HG03521 (cell line): Measurements from ENCODE around the gene SLC6A1.
"Not testable (repeated sequence)": the region's sequence is repeated elsewhere in the genome, so short reads cannot be mapped to it uniquely, and the experiment has no call there.

ENCODE experiments used
- ATAC-seq: cut with Tn5 transposase; IDR thresholded peaks from one replicate; pipeline ENCODE4 v1.9.1; 2021; ENCODE audit warnings: mild to moderate bottlenecking, moderate library complexity; ENCODE audit not compliant: unreplicated experiment

SLC6A1 gene

GRCh38 chr3:11057655-11058054 is 65.1 kb downstream of the SLC6A1 start:
- ATAC-seq, result no peak

DNA sequence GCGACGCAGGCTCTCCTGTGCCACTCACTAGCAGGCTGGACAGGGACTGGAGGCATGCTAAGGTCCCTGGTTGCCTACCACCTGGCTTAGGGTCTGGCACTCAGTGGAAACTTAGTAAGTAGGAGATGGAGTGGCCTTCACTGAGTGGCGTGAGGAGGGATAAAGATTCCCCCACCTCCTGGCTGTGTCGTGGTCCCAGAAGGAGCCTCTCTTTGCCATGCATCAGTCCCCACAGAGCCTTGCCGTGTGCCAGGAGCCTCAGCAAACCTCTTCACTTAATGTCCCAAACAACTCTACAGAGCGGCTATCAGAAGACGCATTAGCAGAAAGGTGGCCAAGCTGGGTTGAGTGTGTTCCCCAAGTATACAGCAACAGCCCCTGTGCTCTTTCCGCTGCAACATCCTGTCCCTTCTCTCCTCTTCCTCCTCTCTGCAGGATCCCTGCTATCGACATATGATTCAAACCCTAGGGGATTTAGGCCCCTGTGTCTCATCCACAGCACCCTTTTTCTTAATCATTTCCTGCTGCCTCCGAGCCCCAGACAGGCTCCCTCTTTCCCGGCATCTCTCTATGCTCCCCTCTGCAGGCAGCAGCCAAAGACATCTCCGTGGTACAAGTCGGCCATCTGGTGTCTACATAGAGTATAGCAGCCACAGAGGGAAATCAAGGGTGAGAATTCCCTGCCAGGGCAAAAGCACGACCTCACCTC is 66.7 kb downstream of the SLC6A1 start:
- ATAC-seq, result no peak

DNA sequence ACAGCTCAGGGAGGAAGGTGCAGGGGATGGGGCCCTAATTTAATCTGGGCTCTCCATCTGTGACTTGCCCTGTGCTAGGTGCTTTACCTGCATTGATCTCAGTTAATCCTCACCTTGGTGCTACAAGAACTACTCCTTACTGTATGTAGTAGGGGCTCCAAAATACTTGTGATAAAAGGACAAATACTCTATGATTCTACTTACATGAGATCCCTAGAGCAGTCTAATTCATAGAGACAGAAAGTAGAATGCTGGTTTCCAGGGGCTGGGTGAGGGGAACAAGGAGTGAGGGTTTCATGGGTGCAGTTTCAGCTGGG is 67.2 kb downstream of the SLC6A1 start:
- no peak for ATAC-seq

GRCh38 chr3:11060500-11061251 is 68.1 kb downstream of the SLC6A1 start:
- ATAC-seq, result no peak

DNA sequence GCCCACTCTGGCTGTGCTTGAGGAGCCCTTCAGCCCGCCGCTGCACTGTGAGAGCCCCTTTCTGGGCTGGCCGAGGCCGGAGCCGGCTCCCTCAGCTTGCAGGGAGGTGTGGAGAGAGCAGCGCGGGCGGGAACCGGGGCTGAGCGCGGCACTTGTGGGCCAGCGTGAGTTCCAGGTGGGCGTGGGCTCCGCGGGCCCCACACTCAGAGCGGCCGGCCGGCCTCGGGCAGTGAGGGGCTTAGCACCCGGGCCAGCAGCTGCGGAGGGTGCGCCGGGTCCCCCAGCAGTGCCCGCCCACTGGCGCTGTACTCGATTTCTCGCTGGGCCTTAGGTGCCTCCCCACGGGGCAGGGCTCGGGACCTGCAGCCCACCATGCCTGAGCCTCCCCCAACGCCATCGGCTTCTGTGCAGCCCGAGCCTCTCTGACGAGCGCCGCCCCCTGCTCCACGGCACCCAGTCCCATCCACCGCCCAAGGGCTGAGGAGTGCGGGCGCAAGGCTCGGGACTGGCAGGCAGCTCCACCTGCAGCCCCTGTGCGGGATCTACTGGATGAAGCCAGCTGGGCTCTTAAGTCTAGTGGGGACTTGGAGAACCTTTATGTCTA is 68.8 kb downstream of the SLC6A1 start:
- ATAC-seq, result not testable (repeated sequence)

DNA sequence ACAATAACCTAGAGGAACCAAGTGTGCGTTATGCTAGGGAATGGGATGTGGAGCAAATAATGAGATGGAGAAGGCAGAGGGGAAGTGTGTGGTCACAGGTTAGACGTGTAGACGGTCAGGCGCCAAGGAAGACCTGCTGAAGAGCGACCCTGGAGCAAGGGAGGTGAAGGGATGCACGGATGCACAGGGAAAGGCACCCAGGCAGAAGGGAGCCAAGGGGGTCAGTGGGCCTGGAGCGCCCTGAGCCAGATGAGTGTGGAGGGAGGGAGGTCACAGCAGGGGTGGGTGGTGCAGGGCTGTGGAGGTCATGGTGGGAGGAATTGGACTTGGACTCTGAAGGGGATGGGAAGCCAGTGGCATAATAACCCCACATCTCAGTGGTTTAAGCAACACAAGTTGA is 70.2 kb downstream of the SLC6A1 start:
- no peak for ATAC-seq

DNA sequence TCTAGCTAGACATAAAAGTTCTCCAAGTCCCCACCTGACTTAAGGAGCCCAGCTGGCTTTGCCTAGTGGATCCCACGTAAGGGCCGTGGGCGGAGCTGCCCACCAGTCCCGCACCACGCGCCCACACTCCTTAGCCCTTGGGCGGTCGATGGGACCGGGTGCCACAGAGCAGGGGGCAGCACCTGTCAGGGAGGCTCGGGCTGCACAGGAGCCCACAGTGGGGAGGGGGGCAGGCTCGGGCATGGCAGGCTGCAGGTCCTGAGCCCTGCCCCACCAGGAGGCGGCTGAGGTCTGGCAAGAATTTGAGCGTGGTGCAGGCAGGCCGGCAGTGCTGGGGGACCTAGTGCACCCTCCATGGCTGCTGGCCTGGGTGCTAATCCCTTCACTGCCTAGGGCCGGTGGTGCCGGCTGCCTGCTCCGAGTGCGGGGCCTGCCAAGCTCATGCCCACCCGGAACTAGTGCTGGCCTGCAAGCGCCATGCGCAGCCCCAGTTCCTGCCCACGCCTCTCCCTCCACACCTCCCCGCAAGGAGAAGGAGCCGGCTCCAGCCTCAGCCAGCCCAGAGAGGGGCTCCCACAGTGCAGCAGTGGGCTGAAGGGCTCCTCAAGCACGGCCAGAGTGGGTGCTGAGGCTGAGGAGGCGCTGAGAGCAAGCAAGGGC is 78.7 kb downstream of the SLC6A1 start:
- no peak for ATAC-seq

- no peak for ATAC-seq
Measured at GRCh38 chr3:11072631-11073030, 80.1 kb downstream of the SLC6A1 start.

DNA sequence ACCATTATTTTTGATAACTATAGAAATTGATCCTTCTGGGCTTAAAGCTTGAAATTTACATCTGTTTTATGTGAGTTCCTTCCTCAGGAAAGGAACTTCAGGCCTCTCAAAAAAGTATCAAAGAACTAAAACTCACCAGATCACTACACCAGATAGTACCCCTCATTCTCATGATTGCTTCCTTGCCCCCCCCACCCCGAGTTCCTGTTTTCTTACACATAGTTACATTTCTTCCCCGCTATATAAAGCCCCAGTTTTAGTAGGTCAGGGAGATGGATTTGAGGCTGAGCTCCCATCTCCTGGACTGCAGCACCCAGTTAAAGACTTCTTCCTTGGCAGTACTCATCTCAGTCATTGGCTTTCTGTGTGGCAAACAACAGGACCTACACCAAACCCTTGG is 81.5 kb downstream of the SLC6A1 start:
- no peak for ATAC-seq

DNA sequence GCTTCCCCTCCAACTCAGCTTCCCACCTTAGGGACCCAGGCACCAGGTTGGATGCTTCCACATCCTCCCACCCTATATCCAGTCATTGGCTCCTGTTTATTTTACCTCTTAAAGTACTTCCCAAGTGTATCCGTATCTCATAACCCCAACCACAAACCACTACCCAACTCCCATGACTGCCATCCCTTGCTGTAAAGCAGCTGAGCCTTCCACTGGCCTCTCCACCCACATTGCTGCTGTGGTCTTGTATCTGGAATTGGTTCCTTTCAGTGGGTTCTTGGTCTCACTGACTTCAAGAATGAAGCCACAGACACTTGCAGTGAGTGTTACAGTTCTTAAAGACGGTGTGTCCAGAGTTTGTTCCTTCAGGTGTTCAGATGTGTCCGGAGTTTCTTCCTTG is 81.9 kb downstream of the SLC6A1 start:
- no peak for ATAC-seq

GRCh38 chr3:11075122-11075521 is 82.6 kb downstream of the SLC6A1 start:
- not testable (repeated sequence) for ATAC-seq

- ATAC-seq, result no peak
Measured at GRCh38 chr3:11076711-11077110, 84.2 kb downstream of the SLC6A1 start.

DNA sequence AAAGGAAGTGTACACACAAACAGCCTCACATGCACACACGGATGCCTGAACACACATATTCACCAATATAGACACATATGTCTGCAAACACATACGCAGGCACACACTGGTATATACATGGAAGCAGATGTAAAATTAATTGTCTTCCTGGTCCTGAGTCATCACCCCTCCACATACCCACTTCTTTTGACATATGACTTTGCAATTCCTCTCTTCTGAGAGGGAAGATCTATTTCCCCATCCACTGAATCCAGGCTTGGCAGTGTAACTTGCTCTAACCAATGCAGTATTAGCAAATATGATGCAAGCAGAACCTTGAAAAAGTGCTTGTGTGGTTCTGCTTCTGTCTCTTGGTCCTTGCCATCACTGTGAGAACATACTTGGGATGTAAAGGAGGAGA is 84.9 kb downstream of the SLC6A1 start:
- no peak for ATAC-seq

DNA sequence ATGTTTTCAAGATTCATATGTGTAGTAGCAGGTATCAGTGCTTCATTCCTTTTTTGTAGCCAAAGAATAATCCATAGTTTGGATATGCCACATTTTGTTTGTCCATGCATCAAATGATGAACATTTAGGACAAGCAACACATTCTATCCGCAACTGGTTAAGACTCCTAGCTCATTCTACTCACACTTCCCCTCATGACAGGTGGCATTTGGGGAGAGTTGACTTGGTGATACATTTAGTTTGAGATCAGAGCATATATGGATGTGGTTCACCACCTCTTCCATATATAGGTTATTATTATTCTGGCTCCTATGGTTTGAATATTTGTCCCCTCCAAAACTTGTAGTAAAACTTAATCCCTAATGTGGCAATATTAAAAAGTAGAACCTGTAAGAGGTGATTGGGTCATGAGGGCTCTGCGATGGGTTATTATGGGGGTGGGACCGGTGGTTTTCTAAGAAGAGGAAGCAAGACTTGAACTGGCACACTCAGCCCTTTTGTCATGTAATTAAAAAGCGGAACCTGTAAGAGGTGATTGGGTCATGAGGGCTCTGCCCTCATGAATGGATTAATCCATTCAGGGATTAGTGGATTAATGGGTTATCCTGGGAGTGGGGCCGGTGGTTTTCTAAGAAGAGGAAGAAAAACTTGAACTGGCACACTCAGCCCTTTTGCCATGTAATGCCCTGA is 86.4 kb downstream of the SLC6A1 start:
- no peak for ATAC-seq

DNA sequence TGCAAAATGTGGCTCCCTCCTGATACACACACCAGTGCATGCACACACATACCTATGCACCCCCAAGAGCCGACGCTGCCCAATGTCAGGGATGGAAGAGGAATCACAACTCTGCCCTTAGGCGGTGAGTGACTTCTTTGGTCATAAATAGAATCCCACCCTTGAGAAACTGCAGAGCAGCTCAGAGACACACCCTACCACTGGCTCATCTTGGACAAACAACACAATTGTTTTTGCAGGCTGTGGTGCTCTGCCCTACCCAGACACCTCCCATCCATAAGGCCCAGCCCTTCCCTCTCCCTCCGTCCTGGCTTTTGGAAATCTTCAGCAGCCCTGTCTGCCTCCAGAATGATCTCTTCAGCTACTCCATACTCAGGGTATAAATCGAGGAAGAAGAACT is 87.9 kb downstream of the SLC6A1 start:
- no peak for ATAC-seq

DNA sequence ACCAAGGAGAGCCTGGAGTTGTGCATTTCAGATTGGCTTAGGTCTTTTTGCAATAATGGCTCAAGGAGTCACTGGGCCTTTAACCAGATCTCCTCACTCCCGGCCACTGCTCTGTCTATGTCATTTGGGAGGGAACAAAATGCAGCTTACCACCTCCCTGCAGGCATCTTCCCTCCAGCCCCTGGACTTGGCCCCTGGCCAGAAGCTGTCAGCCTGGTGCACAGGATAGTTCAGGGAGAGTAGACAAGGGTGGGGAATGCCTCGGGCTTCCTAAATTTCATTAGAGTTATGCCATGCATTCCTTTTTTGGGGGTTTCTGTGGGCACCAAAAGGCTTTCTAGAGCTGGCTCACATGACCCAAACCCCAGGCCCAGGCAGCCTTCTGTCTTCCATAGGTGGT is 91.5 kb downstream of the SLC6A1 start:
- ATAC-seq, result no peak

- no peak for ATAC-seq
Measured at GRCh38 chr3:11084677-11085076, 92.1 kb downstream of the SLC6A1 start.

DNA sequence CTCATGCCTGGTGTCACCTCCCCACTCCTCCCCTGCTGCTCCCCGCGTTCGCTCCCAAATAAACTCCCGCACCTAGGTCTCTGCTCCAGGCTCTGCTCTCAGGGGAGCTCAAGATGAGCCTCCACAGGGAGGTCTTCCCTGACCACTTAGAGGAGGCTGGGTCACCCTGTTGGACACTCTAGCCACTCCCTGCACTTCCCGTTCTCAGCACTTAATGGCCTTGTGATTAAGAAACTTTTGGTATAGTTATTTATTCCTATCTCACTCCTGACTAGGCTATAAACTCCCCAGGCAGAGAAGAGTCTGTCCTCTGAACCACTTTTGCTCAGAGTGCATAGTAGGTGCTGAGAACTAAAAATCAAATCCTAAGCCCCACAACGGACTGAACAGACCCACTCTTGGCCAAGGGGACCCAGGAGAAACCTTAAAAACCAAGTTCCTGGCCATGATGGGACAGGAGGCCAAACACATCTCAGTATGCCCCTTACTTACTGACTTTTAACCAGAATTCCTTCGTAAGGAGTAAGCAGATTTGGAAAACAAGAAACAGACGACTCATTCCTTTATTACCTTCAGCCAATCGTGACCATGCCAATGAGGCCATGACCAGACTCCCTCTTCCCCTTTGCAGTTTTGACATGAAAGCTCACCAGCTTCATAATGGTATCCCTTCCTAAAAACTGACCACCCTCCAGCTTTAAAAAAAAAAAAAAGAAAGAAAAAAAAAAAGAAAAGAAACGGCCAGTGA is 92.7 kb downstream of the SLC6A1 start:
- no peak for ATAC-seq

DNA sequence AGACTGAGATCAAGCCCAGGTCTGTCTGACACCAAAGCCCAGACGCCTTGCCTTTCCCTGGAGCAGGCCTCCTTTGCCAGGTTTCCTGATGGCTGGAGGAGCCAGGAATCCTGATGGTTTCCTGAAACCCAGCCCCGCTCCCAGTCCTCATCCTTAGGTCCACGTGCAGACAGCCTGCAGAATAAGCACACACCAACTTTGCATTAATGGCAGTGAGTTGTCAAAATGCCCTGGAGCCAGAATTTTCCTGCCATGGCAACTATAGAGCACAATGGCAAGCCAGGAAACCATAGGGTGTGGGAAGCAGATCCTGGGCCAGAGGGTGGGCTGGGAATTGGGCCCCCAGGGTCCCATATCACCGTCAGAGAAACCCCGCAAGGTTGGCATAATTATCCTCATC is 94.3 kb downstream of the SLC6A1 start:
- ATAC-seq, result no peak

DNA sequence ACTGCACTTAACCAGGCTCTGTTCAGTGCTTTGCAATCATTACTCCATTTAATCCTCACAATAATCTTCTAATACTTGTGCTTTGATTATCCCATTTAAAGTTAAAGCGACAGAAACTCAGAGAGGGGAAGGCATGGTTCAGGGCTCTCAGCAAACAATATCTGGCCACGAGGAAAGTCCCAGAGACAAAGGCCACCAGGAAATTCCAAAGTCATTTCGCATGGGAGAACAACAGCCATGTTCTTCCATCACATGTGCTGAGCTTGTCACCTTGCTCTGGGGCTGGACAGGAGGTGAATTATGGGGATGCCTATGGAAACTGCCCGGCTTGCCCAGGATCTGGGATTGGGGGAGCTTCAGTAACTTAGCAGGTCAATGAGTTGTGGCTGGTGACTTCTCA is 95.5 kb downstream of the SLC6A1 start:
- no peak for ATAC-seq

- no peak for ATAC-seq
Measured at GRCh38 chr3:11088831-11089230, 96.3 kb downstream of the SLC6A1 start.
